NCI-H2107 (cell line): ENCODE data around the gene ACO1.
"Not testable (repeated sequence)": the region's sequence is repeated elsewhere in the genome, so short reads cannot be mapped to it uniquely, and the experiment has no call there.

Experiments
- DNase-seq: peaks from one replicate; lab custom pipeline; 2025; lab: John Stamatoyannopoulos, UW

Gene ACO1

DNA sequence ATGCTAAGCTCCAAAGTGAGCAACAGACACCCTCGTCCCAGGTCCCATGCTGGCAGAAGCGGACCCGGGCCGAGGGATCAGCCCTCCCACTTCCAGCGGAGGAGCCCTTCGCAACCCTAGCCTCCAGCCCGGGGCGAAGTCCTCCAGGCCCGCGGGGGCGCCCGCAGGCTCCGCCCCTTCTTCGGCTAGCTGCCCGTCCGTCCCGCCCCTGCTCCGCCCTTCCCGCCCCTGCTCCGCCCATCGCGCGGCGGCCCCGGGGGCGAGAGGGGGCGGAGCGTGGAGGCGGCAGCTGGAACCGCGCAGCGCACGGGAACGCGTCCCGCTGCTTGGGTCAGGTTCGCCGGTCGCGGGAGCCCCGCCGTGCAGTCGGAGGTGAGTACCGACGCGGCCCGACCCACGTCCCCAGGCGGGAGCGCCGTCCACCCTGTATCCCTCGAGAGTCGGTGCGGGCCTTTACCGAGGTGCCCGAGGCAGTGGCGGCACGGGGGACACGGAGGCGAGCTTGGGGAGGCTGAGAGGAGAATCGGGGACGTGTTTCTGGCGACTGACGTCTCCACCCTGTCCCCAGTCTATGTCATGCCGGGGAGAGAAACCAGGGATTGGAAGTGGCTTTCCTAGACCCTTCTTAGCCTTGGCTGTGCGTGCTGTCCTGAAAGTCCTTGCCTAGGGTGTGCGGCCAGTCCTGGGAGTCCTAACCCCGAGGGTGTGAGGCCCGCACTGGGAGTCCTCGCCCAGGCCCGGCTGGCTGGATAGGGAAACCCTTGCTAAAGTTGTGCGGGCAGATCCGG, at the start of gene ACO1:
Gene ACO1, plus strand, starts transcription at position 280 of the 788 bp plus-strand sequence. CDS start 20,864 bp downstream, outside the sequence.
- DNase-seq: peak; percentile 36

DNA sequence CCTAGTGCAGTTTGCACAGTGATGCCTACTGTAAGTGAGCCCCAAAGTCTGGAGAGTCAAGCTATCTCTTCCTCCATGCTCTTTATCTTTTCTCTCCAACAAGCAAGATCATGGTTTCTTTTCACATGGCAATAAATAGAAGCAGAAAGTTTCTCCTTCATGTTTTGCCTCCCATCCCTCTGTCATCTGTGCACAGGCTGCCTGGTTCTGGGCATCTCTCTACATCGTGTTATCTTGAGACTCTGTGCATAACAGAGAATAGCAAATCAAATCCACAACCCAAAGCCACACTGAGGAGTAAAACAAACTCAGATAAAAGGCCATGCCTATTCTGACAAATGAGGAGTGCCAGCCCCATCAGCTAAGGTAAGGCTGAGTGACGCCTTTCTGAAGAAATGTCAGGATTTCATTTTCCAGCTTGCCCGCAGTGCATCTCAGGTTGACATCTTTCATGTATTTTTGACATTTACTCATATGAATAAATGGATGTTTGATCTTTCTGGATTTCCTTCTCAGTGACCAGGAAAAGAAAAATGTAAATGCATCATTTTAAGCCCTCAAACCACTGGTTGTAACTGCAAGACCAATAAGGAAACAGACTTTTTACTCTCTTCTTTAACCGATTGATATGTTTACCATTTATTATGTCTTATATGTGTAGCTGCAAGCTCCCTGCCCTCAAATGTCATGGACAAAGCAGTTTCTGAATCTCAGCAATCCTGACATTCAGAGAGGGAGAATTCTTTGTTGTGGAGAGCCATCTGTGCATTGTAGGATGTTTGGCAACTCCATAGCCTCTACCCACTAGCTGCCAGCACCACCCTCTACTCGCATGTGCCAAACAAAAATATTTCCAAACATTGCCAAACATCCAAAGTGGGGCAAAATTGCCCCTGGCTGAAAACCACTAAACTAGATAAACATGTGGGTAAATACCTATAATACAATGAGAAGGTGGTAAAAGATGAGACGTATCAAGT, 49.2 kb upstream of the ACO1 start:
- DNase-seq: no peak

DNA sequence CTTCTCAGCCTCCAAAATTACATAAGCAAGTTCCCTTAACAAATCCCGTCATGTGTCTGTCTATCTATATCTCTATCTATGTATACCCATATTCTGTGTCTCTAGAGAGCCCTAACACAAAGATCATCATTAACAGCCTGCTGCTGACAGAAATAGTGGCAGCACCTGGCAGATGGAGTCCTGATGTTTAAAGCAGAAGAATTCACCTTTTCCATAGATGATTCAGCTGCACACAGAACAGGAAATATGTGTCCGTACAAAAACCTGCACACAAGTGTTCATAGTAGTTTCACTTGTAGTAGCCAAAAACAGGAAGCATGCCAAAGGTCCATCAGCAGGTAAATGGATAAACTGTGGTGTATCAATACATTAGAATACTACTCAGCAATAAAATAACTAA, 45.0 kb upstream of the ACO1 start:
- DNase-seq: no peak

DNA sequence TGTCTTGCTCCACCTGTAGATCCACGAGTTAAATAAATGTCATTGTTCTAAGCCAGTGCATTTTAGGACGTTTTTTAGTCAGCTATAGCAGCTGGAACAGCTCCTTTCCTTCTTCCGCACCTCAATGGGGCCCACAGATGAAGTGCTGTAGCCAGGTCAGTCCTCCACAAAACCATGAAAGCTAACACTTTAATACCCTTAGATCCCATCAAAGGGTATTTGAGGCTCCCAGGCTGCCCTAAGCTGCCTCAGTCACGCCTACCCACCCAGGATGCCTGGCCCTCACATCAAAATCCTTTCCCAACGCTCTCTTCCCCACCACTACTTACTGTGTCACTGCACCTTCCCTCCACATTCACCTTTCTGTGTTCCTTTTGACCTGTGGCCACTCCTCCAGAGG, 44.1 kb upstream of the ACO1 start:
- DNase-seq: no peak

DNA sequence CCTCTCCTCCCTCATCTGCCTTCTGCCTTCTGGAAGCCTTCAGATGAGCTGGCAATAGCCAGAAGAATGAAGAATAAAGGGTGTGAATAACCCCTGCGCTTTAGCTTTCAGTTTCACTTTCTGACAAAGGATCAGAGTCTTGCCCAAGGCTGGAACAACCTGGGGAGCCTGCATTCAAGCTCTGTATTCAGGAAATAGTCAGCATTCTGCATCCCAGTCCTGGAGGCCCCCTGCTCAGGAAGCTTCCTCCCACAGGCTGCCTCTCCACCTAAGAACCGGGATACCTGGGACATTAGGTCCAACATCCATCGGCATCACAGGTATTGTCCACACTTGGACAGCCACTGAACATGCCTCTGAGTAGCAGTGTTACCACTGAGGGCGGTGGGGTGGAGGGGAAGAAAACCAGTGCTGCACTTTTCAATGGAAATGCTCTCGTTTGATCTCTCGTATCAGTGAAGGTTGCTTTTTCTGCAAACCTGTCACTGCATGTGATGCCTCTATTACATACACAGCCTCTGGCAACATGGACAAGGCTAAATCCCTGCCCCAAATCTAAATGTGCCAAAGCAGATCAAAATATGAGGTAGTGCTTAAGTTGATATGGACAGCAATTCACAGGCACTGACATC, 39.8 kb upstream of the ACO1 start:
- no peak for DNase-seq

DNA sequence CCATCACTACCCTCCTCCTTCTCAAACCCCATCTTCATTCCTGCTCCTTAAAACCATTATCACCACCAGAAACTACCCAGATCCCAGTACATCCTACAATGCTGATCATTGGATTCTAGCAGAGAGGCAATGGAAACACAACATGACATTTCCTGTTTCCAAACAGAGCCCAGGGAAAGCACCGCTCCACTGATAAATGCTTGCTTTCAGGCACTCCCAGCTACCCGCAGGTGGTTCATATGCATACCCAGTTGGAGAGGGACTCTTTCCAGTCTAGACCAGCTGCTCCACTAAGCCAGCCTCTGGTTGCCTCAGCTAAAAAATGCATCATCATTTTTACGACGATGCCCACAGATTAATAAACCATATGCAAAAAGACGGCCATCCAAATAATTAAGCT, 39.2 kb upstream of the ACO1 start:
- no peak for DNase-seq

DNA sequence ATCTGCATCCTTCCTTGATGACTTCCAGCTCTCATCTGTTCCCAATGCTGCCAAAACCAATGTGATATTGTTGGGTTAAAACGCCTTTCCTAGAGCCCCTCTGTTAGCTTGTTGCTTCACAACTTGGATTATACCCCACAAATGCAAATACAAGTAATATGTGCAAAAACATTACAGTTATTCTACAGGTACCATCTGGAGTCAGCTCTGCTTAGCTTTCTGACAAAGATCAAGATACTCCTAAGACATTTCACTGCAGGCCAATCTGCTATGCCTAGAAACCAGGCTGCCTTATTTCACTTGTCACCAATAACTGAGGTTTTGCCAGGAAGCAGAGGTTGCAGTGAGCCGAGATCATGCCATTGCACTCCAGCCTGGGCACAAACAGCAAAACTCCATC, 36.9 kb upstream of the ACO1 start:
- DNase-seq: no peak

DNA sequence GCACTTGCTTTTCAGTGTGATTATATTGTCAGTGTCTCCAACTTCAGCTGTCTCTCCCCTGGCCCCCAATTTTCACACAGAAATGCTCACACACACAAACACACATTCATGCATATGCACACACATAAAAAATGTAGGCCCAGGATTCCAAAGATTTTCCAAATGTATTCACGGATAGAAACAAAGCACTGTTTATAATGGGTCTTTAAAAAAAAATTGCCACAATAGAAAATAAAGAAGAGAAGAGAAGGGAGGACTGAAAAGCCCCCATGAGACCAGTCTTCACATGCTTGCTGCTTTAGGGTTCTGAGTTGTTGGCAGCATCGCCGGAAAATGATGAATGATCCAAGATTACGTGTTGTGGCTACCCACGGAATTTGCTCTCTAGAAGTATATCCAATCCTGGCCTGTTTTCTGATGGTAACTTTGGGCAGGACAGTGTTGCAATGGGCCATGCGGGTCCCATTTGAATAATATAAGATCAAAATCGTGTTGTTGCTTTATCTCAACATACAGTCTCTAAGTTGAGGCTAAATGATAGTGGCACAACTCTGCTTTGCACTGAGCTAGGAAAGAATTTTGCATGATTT, 36.2 kb upstream of the ACO1 start:
- no peak for DNase-seq

DNA sequence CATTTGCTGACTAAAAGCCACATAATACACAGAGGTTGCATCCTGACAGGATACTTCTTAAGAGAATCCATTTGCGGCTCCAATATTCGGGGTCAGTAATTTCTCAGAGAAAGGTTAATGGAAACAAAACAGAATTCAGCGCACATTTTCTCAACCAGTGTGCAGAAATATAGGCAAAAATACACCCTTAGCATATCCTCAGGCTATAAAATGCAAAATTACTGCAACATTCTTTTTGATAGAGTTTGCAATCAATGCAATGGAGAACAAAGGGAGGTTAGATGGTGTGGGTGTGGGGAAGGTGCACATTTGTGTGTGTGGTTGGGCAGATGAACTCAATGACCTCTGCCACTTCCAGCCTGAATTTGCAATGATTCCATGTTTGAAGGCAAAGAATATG, 35.4 kb upstream of the ACO1 start:
- no peak for DNase-seq

DNA sequence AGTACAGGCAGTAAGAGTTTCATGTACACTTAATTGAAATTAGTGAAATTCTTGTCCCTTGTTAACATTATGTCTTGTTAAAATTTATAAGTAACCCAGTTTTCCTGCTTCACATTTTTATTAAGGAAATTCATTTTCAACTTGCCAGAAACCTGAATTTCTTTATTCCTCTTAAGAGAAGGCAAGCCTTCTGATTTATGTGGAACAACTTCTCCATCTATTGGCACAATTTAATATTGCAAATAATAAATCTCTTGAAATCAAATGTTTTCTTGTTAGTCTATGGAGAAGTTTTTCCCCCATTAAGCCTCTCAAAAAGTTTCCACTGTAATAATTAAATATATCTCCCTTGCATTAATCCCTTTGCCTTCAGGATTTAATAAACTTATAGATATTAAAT, 33.8 kb upstream of the ACO1 start:
- DNase-seq: no peak

DNA sequence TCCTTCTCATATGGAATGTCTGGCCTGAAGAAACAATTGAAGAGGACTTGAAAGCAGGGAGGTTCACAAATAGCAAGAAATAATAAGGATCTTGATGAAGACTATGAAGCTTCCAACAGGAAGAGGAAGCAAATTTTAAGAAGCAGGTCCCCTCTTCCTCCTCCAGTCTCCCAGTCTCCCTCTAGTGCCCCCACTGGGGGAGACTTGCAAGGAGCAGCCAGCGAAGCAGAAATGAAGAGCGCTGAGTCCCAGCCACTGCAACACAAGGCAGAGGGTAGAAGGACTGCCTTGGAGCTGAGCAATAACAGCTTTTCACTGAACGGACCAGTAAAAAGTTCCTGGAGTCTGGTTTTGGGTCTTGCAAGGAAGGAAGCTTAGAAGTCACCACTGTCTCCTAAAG, 32.6 kb upstream of the ACO1 start:
- DNase-seq: no peak

DNA sequence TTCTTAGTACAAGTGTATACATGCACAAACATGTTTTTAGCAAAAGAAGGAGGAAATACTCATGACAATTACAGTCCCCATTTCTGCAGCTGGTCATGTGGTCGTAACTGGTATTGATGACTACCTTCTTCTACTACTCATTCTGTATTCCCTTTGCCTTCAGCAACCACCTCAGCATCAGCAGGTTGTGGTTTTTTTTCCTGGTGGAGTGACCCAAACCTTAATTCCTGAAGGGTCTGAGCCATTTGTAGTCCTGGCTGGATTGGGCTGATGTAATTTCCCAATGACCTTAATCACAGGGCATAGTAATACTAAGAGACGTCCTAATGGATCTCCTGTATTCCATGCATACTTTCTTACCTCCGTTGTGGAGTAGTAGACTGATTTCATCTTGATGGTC, 31.0 kb upstream of the ACO1 start:
- DNase-seq: not testable (repeated sequence)

DNA sequence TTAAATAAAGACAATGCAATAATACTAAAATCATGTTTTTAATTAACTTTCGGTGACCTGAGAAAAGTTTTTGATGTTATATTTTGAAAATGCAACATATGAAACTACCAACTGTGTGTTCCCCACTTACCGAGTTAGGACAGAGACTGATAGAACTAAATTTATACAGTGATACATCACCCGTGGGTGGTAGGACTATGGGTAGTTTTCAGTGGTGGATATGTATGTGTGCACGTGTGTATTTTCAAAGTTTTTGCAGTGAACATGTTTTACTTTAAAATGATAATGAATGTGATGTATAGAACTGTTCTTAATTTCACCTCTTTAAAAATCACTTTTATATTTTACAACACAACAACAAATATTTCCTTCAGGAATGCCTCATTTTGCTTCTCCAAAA, 25.0 kb upstream of the ACO1 start:
- no peak for DNase-seq

DNA sequence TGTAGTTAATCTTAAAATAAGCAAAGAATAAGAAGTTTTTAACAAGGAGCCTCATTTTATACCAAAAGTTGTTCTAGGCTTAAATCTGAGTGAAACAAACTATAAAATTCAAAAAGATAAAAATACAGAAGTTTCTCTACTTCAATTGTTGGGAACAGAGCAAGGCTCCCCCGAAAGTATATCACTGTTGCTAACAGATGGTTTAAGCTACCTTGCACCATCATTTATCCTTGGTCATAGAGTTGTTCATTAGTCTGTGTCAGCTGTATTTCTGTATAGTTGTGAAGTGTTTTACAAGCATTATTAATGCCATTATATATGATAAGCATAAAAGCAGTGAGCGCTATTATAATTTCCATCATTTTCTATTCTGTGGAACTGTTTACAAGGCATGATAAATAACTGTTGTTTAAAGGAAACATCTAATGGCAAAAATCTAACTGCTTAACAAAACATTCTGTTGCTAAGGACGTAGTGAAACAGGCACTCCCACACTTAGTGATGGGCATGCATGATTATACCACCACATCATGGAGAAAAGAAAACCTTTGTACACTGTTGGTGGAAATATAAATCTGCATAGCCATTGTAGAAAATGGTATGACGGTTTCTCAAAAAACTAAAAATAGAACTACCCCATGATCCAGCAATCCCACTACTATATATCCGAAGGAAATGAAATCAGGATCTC, 23.3 kb upstream of the ACO1 start:
- DNase-seq: no peak

DNA sequence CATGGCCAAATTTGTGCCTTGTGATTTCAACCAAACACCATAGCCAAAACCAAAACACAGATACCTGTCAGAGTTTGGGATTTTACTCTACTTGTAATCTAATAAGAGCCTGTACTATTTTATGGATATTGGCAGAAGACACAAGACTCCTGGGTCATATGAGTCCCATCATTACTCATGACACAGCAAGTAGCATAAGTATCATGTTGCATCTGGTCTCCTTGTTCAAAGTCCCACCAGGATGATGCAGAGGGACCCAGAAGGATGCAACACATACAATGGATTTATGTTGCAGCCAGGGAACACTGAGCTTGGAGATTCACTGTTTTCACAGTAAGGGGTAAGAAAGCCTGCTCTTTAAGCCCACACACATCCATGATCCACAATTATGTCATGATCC, 13.2 kb upstream of the ACO1 start:
- no peak for DNase-seq

DNA sequence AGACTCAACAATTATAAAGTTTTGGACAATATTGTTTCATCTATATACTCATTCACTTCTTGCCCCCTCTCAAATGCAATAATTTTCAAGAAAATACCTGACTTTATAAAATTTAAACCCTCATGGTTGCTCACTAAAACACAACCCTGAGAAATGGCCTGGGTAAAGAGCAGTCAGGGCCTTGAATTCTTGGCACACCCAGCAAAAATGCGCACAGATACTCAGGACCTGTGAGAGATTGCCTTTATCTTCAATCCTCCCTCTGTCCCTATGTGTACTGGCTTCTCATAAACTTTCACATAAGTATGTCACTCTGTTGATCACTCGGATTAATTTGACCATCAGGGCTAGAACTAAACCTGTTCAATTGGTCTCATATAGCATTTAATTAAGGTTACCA, 12.8 kb upstream of the ACO1 start:
- no peak for DNase-seq

DNA sequence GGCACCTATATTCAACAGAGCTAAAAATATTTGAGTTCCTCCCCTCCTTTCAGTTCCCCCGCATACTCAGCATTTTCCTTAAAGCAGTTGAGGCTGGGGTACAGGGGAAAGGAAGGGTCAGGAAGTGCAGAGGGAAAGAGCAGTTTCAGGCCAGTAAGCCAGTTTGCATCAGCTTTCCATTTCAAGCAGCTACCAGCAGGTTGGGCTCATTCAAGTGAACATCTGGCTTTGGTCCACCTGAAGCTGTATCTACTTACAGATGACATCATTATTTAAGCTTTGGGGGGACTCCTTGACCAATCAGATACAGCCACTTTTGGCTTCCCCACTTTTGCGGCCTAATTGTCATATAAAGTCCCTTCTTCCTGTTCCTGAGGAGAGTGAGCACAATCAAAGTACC, 8.2 kb upstream of the ACO1 start:
- no peak for DNase-seq

DNA sequence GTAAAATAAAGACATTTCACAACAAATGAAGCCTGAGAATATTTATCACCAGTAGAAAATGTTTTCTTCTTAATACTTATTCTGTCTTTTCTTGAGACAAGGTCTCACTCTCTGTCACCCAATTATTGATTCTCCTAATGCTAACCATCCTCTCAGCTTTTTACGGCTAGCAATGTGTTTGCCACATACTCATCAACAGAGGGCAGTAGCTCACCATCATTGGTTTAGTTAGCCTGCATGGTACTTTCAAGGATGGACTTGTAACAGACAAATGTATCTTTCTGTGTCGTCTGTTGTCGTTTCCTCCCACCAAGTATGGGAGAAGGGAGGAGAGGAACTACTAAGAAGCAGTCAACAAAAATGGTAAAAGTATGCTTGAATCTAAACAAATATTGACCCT, 5.9 kb upstream of the ACO1 start:
- peak; percentile 61 for DNase-seq

DNA sequence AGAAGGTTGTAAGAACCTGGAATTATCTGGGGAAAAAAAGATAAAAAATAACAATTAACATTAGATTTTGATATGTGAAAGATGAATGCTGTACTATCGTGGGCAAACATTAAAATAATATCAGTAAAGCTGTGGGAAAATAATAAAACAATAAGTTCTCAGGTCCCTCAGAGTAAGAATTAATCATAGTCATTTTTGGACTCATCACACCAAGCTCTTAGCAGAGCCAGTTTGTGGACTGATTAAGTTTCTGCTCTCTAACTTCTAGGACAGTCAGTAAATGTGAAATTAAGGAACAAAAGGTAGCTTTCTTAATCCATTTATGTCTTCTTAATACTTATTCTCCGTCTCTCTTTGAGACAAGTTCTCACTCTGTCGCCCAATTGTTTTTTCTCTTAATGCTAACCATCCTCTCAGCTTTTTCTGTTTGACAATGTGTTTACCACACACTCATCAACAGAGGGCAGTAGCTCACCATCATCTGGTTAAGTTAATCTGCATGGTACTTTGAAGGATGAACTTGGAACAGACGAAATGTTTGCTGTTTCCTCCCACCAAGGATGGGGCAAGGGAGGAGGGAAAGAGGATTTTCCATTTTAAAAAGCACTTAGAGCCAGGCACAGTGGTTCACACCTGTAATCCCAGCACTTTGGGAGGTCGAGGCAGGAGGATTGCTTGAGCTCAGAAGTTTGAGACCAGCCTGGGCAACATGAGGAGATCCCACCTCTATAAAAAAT, 5.3 kb upstream of the ACO1 start:
- DNase-seq: peak; percentile 72

DNA sequence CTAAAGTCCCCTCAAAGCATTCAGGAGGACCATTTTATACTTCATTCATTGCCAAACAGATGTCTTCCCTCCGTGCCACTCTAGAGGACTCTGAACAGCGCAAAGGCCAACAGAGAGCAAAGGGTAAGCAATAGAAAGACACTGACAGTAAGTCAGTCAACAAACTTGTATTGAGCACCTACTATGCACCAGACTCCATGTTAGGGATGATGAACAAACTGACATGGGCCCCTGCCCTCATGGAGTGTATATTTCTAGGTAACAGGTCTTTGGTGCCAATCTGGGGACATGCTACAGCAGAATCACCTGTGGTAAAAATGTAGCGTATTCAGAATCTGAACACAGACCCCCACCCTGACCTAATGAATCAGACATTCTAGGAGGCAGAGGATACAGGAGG, 3.5 kb upstream of the ACO1 start:
- no peak for DNase-seq
